Testis (tissue), 3 donors: ENCODE data around the gene CDH13. TPM values are rescaled to one million over a fixed set of nuclear protein-coding genes. Genes with fewer than 3 reads are reported as not detected.

Experiments
- DNase-seq: peaks from one replicate; pipeline ENCODE4 v3.0.0-alpha.2; 2019
- H3K27ac ChIP-seq, 2 donors: fragments of 200-600 bp; sonication (generic); one replicate each; pipeline ENCODE4 v1.5.1; 2019
- H3K27me3 ChIP-seq: fragments of 200-600 bp; sonication (generic); one replicate; pipeline ENCODE4 v1.5.1; 2019
- H3K36me3 ChIP-seq: fragments of 200-600 bp; sonication (generic); one replicate; pipeline ENCODE4 v1.5.1; 2017; ENCODE audit warnings: low read depth; ENCODE audit errors: missing control alignments
- H3K4me1 ChIP-seq: fragments of 200-600 bp; sonication (generic); one replicate; pipeline ENCODE4 v1.5.1; 2019
- H3K4me3 ChIP-seq, 2 donors: fragments of 200-600 bp; sonication (generic); one replicate each; pipeline ENCODE4 v1.5.1; 2017 to 2019
- H3K9me3 ChIP-seq: fragments of 200-600 bp; sonication (generic); one replicate; pipeline ENCODE4 v1.5.1; 2017
- CTCF ChIP-seq, 3 experiments: fragments of 450-650 bp in 2 of 3; fragments of 200-600 bp in 1 of 3; sonication (generic) in 1 of 3; IDR thresholded peaks; one replicate each; pipeline ENCODE4 v1.5.1; 2016 to 2019; ENCODE audit warnings: antibody characterized with exemption in 3 of 3, mild to moderate bottlenecking in 2 of 3, moderate library complexity in 1 of 3
- POLR2A ChIP-seq: fragments of 450-650 bp; IDR thresholded peaks from one replicate; pipeline ENCODE4 v1.6.1; 2017; ENCODE audit warnings: antibody characterized with exemption, mild to moderate bottlenecking, moderate library complexity
- WGBS, 2 donors: methylation state at CpG; one replicate each; pipeline ENCODE4 v1.1.5; 2018; 5-methylcytosine and 5-hydroxymethylcytosine counted together
- intact Hi-C: fragments of 100-400 bp; cut with DNase I; formaldehyde crosslinking; loops from one replicate; pipeline ENCODE4 v1.15.1; 2023; ENCODE audit warnings: low total_unique reads
- polyA plus RNA-seq: library from polyadenylated mRNA; stranded (reverse); fragments of 350-450 nt; fragmentation: Illumina TruSeq; extraction: RNeasy Lipid Tissue Mini Kit (QIAGEN cat#74804); gene quantifications from one replicate; pipeline ENCODE4 v1.2.3, GENCODE V29; 2014; ENCODE audit warnings: low read depth, low replicate concordance; ENCODE audit not compliant: insufficient read depth
- total RNA-seq, 2 donors: library from RNA; depleted of rRNA; stranded (reverse); fragments of >200 nt; gene quantifications; one replicate each; pipeline ENCODE4 v1.2.3, GENCODE V29; 2016

Gene CDH13
- total and polyA plus RNA-seq, 3 donors from 2014 or later, result 1.2 to 11.1 (median 2.0) TPM

- intact Hi-C loops, result no loop called here
- WGBS, 2 donors, result 25 to 29% methylated on average over 6 of the region's 6 CpGs
- TF ChIP-seq CTCF (IDR thresholded peaks at IDR 0.05) (no peak), POLR2A (no peak)
Observed at GRCh38 chr16:83779886-83780285, 1153.1 kb downstream of the CDH13 start.

GRCh38 chr16:83785455-83785854 lies 1158.7 kb downstream of the CDH13 start:
- 80 to 100% methylated on average over 1 to 2 of the region's 2 CpGs for WGBS, 2 donors
- Histone ChIP-seq H3K36me3 (no peaks in the 10 kb centered on the region), H3K4me3 (no peak overlapping the region)

More at GRCh38 chr16:83779886-83780285, 1153.1 kb downstream of the CDH13 start:
- Histone ChIP-seq H3K4me3 (no peak overlapping the region), H3K4me1 (peaks cover 13% of the 10 kb centered on the region), H3K36me3 (no peaks in the 10 kb centered on the region), H3K9me3 (no peaks in the 10 kb centered on the region), H3K27me3 (no peaks in the 10 kb centered on the region), H3K27ac (no peak overlapping the region)
- DNase-seq, result no peak

GRCh38 chr16:83789642-83790401 lies 1163.1 kb downstream of the CDH13 start:
- TF ChIP-seq CTCF (IDR thresholded peaks at IDR 0.05) (no peak), POLR2A (no peak)
- 77 to 84% methylated on average over 8 of the region's 8 CpGs for WGBS, 2 donors
- no peaks in the 10 kb centered on the region for H3K27me3 ChIP-seq
- no peak overlapping the region for H3K4me3 ChIP-seq
- DNase-seq, result no peak
- H3K4me1 ChIP-seq, result no peaks in the 10 kb centered on the region
- H3K36me3 ChIP-seq, result no peaks in the 10 kb centered on the region
- H3K27ac ChIP-seq, result no peak overlapping the region
- H3K9me3 ChIP-seq, result no peaks in the 10 kb centered on the region
- intact Hi-C loops, result no loop called here

More at GRCh38 chr16:83785455-83785854, 1158.7 kb downstream of the CDH13 start:
- intact Hi-C loops, result no loop called here
- no peak overlapping the region for H3K27ac ChIP-seq
- TF ChIP-seq CTCF (IDR thresholded peaks at IDR 0.05), result no peak
- no peak for TF ChIP-seq POLR2A
- H3K4me1 ChIP-seq, result peaks cover 4% of the 10 kb centered on the region
- no peak for DNase-seq
- H3K9me3 ChIP-seq, result no peaks in the 10 kb centered on the region
- H3K27me3 ChIP-seq, result no peaks in the 10 kb centered on the region

- 95 to 96% methylated on average over 10 of the region's 10 CpGs for WGBS, 2 donors
- no peak for DNase-seq
- intact Hi-C loops, result no loop called here
- Histone ChIP-seq H3K4me1 (no peaks in the 10 kb centered on the region), H3K9me3 (no peaks in the 10 kb centered on the region), H3K27me3 (no peaks in the 10 kb centered on the region), H3K4me3 (no peak overlapping the region), H3K27ac (no peak overlapping the region), H3K36me3 (no peaks in the 10 kb centered on the region)
- TF ChIP-seq POLR2A (no peak), CTCF (IDR thresholded peaks at IDR 0.05) (no peak)
Observed at GRCh38 chr16:83791916-83792315, 1165.1 kb downstream of the CDH13 start.

GRCh38 chr16:83792391-83792790 lies 1165.6 kb downstream of the CDH13 start:
- no peaks in the 10 kb centered on the region for H3K9me3 ChIP-seq
- WGBS, 2 donors, result 75 to 82% methylated on average over 2 of the region's 2 CpGs
- no peak overlapping the region for H3K4me3 ChIP-seq
- H3K27me3 ChIP-seq, result no peaks in the 10 kb centered on the region
- H3K27ac ChIP-seq, result no peak overlapping the region
- DNase-seq, result no peak
- H3K4me1 ChIP-seq, result no peaks in the 10 kb centered on the region
- intact Hi-C loops, result no loop called here
- TF ChIP-seq POLR2A (no peak), CTCF (IDR thresholded peaks at IDR 0.05) (no peak)
- H3K36me3 ChIP-seq, result no peaks in the 10 kb centered on the region
